Subcutaneous abdominal adipose tissue (tissue), 5 donors: ENCODE measurements around the gene SMARCC2.

Experiments
- H3K27ac ChIP-seq: one replicate; pipeline ENCODE4 v1.7.0; 2013; ENCODE audit warnings: low read depth, mild to moderate bottlenecking, inconsistent platforms, low read length, moderate library complexity
- H3K27me3 ChIP-seq, 5 donors: one replicate each; pipeline ENCODE4 v1.7.0; 2013; ENCODE audit warnings: low read length in 5 of 5, inconsistent platforms in 1 of 5; ENCODE audit not compliant: control insufficient read depth in 5 of 5, insufficient read depth in 4 of 5
- H3K36me3 ChIP-seq, 5 donors: one replicate each; pipeline ENCODE4 v1.7.0; 2013; ENCODE audit warnings: low read length in 5 of 5; ENCODE audit not compliant: control insufficient read depth in 5 of 5, insufficient read depth in 5 of 5
- H3K4me1 ChIP-seq, 5 donors: one replicate each; pipeline ENCODE4 v1.7.0; 2013; ENCODE audit warnings: low read length in 5 of 5, mild to moderate bottlenecking in 3 of 5, moderate library complexity in 1 of 5; ENCODE audit not compliant: control insufficient read depth in 5 of 5, insufficient read depth in 5 of 5
- H3K4me3 ChIP-seq, 5 donors: one replicate each; pipeline ENCODE4 v1.7.0; 2013; ENCODE audit warnings: low read length in 5 of 5, low read depth in 1 of 5
- H3K9ac ChIP-seq, 5 donors: one replicate each; pipeline ENCODE4 v1.7.0; 2013; ENCODE audit warnings: low read length in 5 of 5, mild to moderate bottlenecking in 4 of 5, moderate library complexity in 3 of 5
- H3K9me3 ChIP-seq, 5 donors: one replicate each; pipeline ENCODE4 v1.7.0; 2013; ENCODE audit warnings: low read length in 5 of 5; ENCODE audit not compliant: control insufficient read depth in 5 of 5
- donor health status: healthy.
- donor health status: healthy.
- donor health status: healthy.
- donor health status: healthy.
- donor health status: healthy.

Gene SMARCC2

GRCh38 chr12:56127888-56128669 lies 61.2 kb downstream of the SMARCC2 start, which contains the start of gene ESYT1:
TSS of gene ESYT1 (plus strand) at chr12:56128267. CDS start at chr12:56128320, 53 bp downstream.
- H3K36me3 ChIP-seq = peaks cover 3 to 31% (median 27%) of the 10 kb centered on the region in 5 donors
- H3K9ac ChIP-seq = peak within 1 kb of the TSS; percentile 73 to 92 (median 84)
- no peaks in the 10 kb centered on the region for H3K27me3 ChIP-seq
- peak within 1 kb of the TSS; percentile 90 to 98 (median 93) for H3K4me3 ChIP-seq
- H3K4me1 ChIP-seq = peaks cover 18 to 68% (median 59%) of the 10 kb centered on the region in 5 donors
- no peaks in the 10 kb centered on the region for H3K9me3 ChIP-seq
- H3K27ac ChIP-seq = peak within 1 kb of the TSS; percentile 95

GRCh38 chr12:56127485-56127887 lies 61.8 kb downstream of the SMARCC2 start:
- peak overlapping the region; percentile 23 to 70 (median 59) for H3K9ac ChIP-seq
- no peaks in the 10 kb centered on the region for H3K9me3 ChIP-seq
- H3K27me3 ChIP-seq = no peaks in the 10 kb centered on the region
- H3K4me3 ChIP-seq = peak overlapping the region; percentile 22 to 97 (median 72)
- peak overlapping the region; percentile 92 for H3K27ac ChIP-seq
- H3K36me3 ChIP-seq = peaks cover 3 to 27% (median 23%) of the 10 kb centered on the region in 5 donors
- peaks cover 21 to 69% (median 59%) of the 10 kb centered on the region in 5 donors for H3K4me1 ChIP-seq

- H3K27ac ChIP-seq = peak overlapping the region; percentile 92
- no peaks in the 10 kb centered on the region for H3K27me3 ChIP-seq
- H3K4me1 ChIP-seq = peaks cover 21 to 72% (median 59%) of the 10 kb centered on the region in 5 donors
- peaks cover under 1 to 27% (median 19%) of the 10 kb centered on the region in 5 donors for H3K36me3 ChIP-seq
- H3K4me3 ChIP-seq = peak overlapping the region in 3 of 5 donors; percentile 54 to 97 (median 93)
- peak overlapping the region in 3 of 5 donors; percentile 23 to 49 (median 30) for H3K9ac ChIP-seq
- no peaks in the 10 kb centered on the region for H3K9me3 ChIP-seq
These were observed 62.5 kb downstream of the SMARCC2 start for GRCh38 chr12:56126732-56127239.

- no peak overlapping the region for H3K9ac ChIP-seq
- H3K9me3 ChIP-seq = no peaks in the 10 kb centered on the region
- no peak overlapping the region for H3K4me3 ChIP-seq
- no peaks in the 10 kb centered on the region for H3K27me3 ChIP-seq
- H3K36me3 ChIP-seq = peaks cover 0 to 28% (median 17%) of the 10 kb centered on the region in 5 donors
- no peak overlapping the region for H3K27ac ChIP-seq
- peaks cover 20 to 69% (median 55%) of the 10 kb centered on the region in 5 donors for H3K4me1 ChIP-seq
These were observed 65.2 kb downstream of the SMARCC2 start for GRCh38 chr12:56124133-56124532.

DNA sequence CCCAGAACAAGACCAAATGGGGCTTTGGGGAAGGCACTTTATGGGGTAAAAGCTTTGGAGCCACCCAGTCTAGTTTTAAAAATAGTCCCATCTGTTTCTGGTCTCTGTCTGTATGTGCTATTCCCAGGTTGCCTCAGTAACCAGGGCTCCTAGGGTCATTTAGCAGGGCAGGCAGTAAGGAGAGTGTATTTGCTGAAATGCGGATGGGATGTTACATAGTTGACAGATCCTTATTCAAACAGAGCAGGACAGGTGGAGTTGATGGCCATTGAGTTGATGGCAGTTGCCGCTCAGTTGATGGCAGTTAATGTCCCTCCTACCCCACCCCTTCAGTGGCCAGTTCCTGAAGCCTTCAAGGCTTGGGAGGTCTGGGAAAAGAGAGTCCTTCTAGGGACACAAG lies 66.6 kb downstream of the SMARCC2 start:
- peak overlapping the region in 2 of 5 donors; percentile 25 to 36 for H3K9ac ChIP-seq

DNA sequence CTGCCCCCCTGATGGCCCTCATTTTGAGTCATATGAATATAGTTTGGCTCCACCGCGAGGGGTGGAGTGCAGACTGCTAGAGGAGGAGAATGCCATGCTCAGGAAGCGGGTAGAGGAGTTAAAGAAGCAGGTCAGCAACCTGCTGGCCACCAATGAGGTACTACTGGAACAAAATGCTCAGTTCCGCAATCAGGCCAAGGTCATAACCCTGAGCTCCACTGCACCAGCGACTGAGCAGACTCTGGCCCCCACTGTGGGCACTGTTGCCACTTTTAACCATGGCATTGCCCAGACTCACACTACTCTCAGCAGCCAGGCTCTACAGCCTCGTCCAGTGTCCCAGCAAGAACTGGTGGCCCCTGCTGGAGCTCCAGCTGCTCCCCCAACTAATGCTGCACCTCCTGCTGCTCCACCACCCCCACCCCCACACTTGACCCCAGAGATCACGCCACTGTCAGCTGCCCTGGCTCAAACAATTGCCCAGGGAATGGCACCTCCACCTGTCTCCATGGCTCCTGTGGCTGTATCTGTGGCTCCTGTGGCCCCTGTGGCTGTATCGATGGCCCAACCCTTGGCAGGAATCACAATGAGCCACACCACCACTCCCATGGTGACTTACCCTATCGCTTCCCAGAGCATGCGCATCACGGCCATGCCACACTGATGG lies 67.9 kb downstream of the SMARCC2 start:
- H3K27ac ChIP-seq = no peak overlapping the region
- no peaks in the 10 kb centered on the region for H3K27me3 ChIP-seq
- peaks cover 0 to 28% (median 17%) of the 10 kb centered on the region in 5 donors for H3K36me3 ChIP-seq
- H3K4me1 ChIP-seq = peaks cover 16 to 67% (median 51%) of the 10 kb centered on the region in 5 donors
- H3K4me3 ChIP-seq = no peak overlapping the region
- H3K9ac ChIP-seq = no peak overlapping the region
- H3K9me3 ChIP-seq = no peaks in the 10 kb centered on the region

More for the DNA sequence above, 66.6 kb downstream of the SMARCC2 start:
- H3K4me1 ChIP-seq = peaks cover 28 to 73% (median 57%) of the 10 kb centered on the region in 5 donors
- peak overlapping the region; percentile 51 for H3K27ac ChIP-seq
- H3K4me3 ChIP-seq = no peak overlapping the region
- H3K9me3 ChIP-seq = no peaks in the 10 kb centered on the region
- peaks cover 0 to 28% (median 17%) of the 10 kb centered on the region in 5 donors for H3K36me3 ChIP-seq
- H3K27me3 ChIP-seq = no peaks in the 10 kb centered on the region

GRCh38 chr12:56120158-56120846 lies 69.0 kb downstream of the SMARCC2 start:
- Histone ChIP-seq H3K4me1 (peaks cover 16 to 59% (median 44%) of the 10 kb centered on the region in 5 donors), H3K9ac (peak overlapping the region in 3 of 5 donors; percentile 34 to 86 (median 77)), H3K27ac (peak overlapping the region; percentile 88), H3K9me3 (no peaks in the 10 kb centered on the region), H3K36me3 (peaks cover 0 to 28% (median 17%) of the 10 kb centered on the region in 5 donors), H3K27me3 (no peaks in the 10 kb centered on the region), H3K4me3 (peak overlapping the region in 1 of 5 donors; percentile 6)

GRCh38 chr12:56119361-56119796 lies 69.9 kb downstream of the SMARCC2 start:
- peak overlapping the region; percentile 88 for H3K27ac ChIP-seq
- peaks cover 16 to 53% (median 36%) of the 10 kb centered on the region in 5 donors for H3K4me1 ChIP-seq
- peaks cover 0 to 28% (median 17%) of the 10 kb centered on the region in 5 donors for H3K36me3 ChIP-seq
- peak overlapping the region in 3 of 5 donors; percentile 6 to 82 (median 80) for H3K4me3 ChIP-seq
- no peaks in the 10 kb centered on the region for H3K27me3 ChIP-seq
- H3K9ac ChIP-seq = peak overlapping the region in 3 of 5 donors; percentile 77 to 86 (median 83)
- no peaks in the 10 kb centered on the region for H3K9me3 ChIP-seq

- Histone ChIP-seq H3K27ac (peak overlapping the region; percentile 88), H3K4me1 (peaks cover 16 to 49% (median 36%) of the 10 kb centered on the region in 5 donors), H3K9me3 (no peaks in the 10 kb centered on the region), H3K9ac (peak overlapping the region; percentile 1 to 86 (median 84)), H3K4me3 (peak overlapping the region; percentile 79 to 97 (median 80)), H3K36me3 (peaks cover 5 to 31% (median 18%) of the 10 kb centered on the region in 5 donors), H3K27me3 (no peaks in the 10 kb centered on the region)
These were observed 70.5 kb downstream of the SMARCC2 start for GRCh38 chr12:56118688-56119357.
